Calu3 (cell line): ENCODE results near the gene FAM47E. TPM values are rescaled to one million over a fixed set of nuclear protein-coding genes. Genes with fewer than 3 reads are reported as not detected.

Source experiments
- BruUV-seq: library from RNA; stranded (reverse); fragments of 400-500 nt; replicated peaks from 2 replicates; lab custom pipeline; 2021; lab: Mats Ljungman, UMichigan
- CTCF ChIA-PET: fragments of 300-600 bp; sonication (Branson Sonifier 250); formaldehyde crosslinking; loops from one replicate; lab custom pipeline; 2022; ENCODE audit warnings: antibody characterized with exemption; lab: Charles Lee
- DNase-seq: peaks from one replicate; pipeline ENCODE4 v3.0.0; 2022
- H3K27ac Mint-ChIP-seq: one replicate; pipeline ENCODE4 v1.8.0; 2022; ENCODE audit warnings: mixed read lengths; ENCODE audit not compliant: unreplicated experiment
- H3K27me3 Mint-ChIP-seq: one replicate; pipeline ENCODE4 v1.8.0; 2022; ENCODE audit warnings: mixed read lengths; ENCODE audit not compliant: unreplicated experiment
- H3K36me3 Mint-ChIP-seq: one replicate; pipeline ENCODE4 v1.8.0; 2022; ENCODE audit warnings: mild to moderate bottlenecking, moderate library complexity, mixed read lengths; ENCODE audit not compliant: insufficient read depth, unreplicated experiment
- H3K4me1 Mint-ChIP-seq: one replicate; pipeline ENCODE4 v1.8.0; 2022; ENCODE audit warnings: mild to moderate bottlenecking, low read depth, mixed read lengths; ENCODE audit not compliant: unreplicated experiment
- H3K4me3 Mint-ChIP-seq: one replicate; pipeline ENCODE4 v1.8.0; 2022; ENCODE audit warnings: mild to moderate bottlenecking, low read depth, moderate library complexity, mixed read lengths; ENCODE audit not compliant: unreplicated experiment
- H3K9me3 Mint-ChIP-seq: one replicate; pipeline ENCODE4 v1.8.0; 2022; ENCODE audit warnings: low read depth, mixed read lengths; ENCODE audit not compliant: unreplicated experiment
- CTCF ChIP-seq: fragments of 200-600 bp; IDR thresholded peaks from one replicate; pipeline ENCODE4 v1.8.0; 2022; ENCODE audit warnings: antibody characterized with exemption; ENCODE audit not compliant: unreplicated experiment
- intact Hi-C: fragments of 100-400 bp; cut with micrococcal nuclease; formaldehyde crosslinking; loops from one replicate; pipeline ENCODE4 v1.10.0; 2022; ENCODE audit not compliant: unreplicated experiment
- total RNA-seq: library from RNA; stranded (reverse); gene quantifications from 2 replicates; pipeline ENCODE4 v1.2.3, GENCODE V29; 2022

Gene FAM47E
- total RNA-seq, 1 experiment from 2014 or later, result 0.57 TPM

DNA sequence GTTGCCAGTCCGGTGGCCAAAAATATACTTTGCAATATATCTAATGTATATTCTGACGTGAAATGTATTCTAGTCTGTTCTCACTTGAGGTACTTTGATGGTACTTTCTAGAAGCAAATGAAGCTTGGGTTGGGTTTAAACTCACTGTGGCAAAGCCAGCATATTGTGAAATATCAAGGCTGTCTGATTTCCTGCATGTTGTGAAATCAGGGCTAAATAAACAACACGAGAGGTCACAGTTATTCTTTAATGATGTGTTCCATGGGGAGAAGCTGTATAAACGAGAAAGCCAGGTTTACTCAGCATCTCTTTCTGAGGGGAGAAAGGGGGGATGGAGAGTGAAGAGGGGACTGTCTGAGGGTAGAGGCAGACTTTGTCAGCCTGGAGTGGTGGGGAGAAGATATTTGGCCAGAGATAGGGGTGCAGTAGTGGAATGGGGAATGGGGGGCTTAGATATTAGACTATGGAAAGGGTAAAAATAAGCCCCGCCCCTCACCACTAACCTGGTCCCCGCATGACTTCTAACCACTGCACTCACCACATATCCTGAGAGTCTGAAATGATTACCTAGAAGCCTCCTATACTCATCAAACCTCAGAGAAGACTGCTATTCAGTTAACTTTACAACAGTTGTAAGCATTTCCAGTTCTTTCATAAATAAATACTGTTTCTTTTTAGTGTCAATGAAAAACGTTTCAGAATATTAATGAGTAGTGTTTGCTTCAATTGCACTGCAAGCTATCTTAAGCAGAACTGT is 32.0 kb upstream of the FAM47E start:
- intact Hi-C loops, result no loop called here
- no peak for DNase-seq
- no peak for TF ChIP-seq CTCF
- BruUV-seq, result no TSS peak
- Mint-ChIP-seq H3K27ac (peak overlapping the region; percentile 33), H3K4me3 (no peak overlapping the region), H3K27me3 (no peaks in the 10 kb centered on the region), H3K9me3 (no peaks in the 10 kb centered on the region), H3K36me3 (peaks cover 5% of the 10 kb centered on the region), H3K4me1 (peaks cover 51% of the 10 kb centered on the region)
- CTCF ChIA-PET, result interaction anchor here (0.6 kb wide), 1 partner anchor 128 kb away, joined by 3 read pairs; no protein-coding TSS in a partner anchor

DNA sequence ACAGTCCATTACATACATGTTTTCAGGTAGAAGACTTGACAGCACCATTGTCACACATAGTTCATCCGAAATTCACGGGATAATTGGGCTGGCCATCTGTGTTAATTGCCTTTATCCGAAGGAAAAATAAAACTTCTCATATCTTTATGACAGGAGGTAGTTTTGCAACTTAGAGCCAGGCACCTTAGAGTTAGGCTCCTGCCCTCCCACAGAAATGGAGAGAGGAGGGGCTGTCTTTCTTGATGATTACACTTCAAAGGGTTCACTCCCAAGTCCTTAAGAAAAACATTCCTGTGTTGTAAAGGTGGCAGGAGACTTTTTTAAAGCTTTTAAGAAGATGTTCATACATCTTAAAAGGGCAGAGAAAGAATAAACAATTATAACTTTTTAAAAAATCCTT is 27.4 kb upstream of the FAM47E start:
- BruUV-seq, result no TSS peak
- H3K27me3 Mint-ChIP-seq, result no peaks in the 10 kb centered on the region
- TF ChIP-seq CTCF, result no peak
- H3K9me3 Mint-ChIP-seq, result peaks cover 2% of the 10 kb centered on the region
- H3K4me1 Mint-ChIP-seq, result peaks cover 16% of the 10 kb centered on the region
- intact Hi-C loops, result no loop called here
- CTCF ChIA-PET, result no interaction called here
- no peak for DNase-seq
- H3K4me3 Mint-ChIP-seq, result no peak overlapping the region
- H3K27ac Mint-ChIP-seq, result no peak overlapping the region
- H3K36me3 Mint-ChIP-seq, result peaks cover 4% of the 10 kb centered on the region

DNA sequence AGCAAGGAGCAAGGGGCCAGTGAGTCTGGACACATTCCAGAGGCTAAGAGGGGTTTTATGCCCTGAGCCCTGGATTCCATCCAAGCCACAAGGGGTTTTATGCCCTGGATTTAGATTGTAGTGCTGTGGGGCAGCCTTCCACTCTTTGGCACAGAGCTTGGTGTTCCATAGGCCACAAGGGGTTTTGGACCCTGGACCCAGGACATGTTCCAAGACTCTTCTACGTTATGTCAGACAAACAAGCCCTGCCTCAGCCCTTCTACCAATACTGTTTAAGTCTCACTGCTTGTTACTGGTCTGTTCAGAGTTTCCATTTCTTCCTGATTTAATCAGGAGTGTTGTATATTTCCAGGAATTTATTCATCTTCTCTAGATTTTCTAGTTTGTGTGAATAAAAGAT is 25.1 kb upstream of the FAM47E start:
- no peak for DNase-seq
- no peak overlapping the region for H3K4me3 Mint-ChIP-seq
- peaks cover 15% of the 10 kb centered on the region for H3K4me1 Mint-ChIP-seq
- no peak for TF ChIP-seq CTCF
- H3K27ac Mint-ChIP-seq, result no peak overlapping the region
- no TSS peak for BruUV-seq
- no peaks in the 10 kb centered on the region for H3K36me3 Mint-ChIP-seq
- H3K9me3 Mint-ChIP-seq, result peaks cover 2% of the 10 kb centered on the region
- intact Hi-C loops, result no loop called here
- CTCF ChIA-PET, result no interaction called here
- no peaks in the 10 kb centered on the region for H3K27me3 Mint-ChIP-seq

GRCh38 chr4:76232681-76233080 is 18.8 kb upstream of the FAM47E start:
- H3K9me3 Mint-ChIP-seq, result peaks cover 6% of the 10 kb centered on the region
- no peak for DNase-seq
- intact Hi-C loops, result no loop called here
- BruUV-seq, result no TSS peak
- no peak overlapping the region for H3K4me3 Mint-ChIP-seq
- H3K36me3 Mint-ChIP-seq, result peaks cover 10% of the 10 kb centered on the region
- H3K27me3 Mint-ChIP-seq, result no peaks in the 10 kb centered on the region
- no peak overlapping the region for H3K27ac Mint-ChIP-seq
- CTCF ChIA-PET, result no interaction called here
- no peak for TF ChIP-seq CTCF
- peaks cover 29% of the 10 kb centered on the region for H3K4me1 Mint-ChIP-seq
